Activated CD8-positive, alpha-beta memory T cell treated with anti-CD3 and anti-CD28 coated beads, Interleukin-2, amount 50 U/mL, for 24 hours (primary cell): ENCODE results near the gene IDE.
A peak's percentile ranks its signal among the peaks of the same experiment; 100 is the strongest.

Experiments used
- DNase-seq: peaks from one replicate; pipeline ENCODE4 v3.0.0-alpha.2; 2020; ENCODE audit errors: extremely low read depth

Gene IDE

GRCh38 chr10:92567952-92568600, 5.8 kb downstream of the IDE start:
- DNase-seq, result no peak

GRCh38 chr10:92562424-92562823, 11.5 kb downstream of the IDE start:
- DNase-seq, result no peak

GRCh38 chr10:92559046-92559445, 14.8 kb downstream of the IDE start:
- no peak for DNase-seq

- no peak for DNase-seq
These were observed 19.9 kb downstream of the IDE start for GRCh38 chr10:92553959-92554358.

GRCh38 chr10:92552310-92552709, 21.6 kb downstream of the IDE start:
- no peak for DNase-seq

GRCh38 chr10:92550924-92551323, 23.0 kb downstream of the IDE start:
- DNase-seq, result no peak

GRCh38 chr10:92547676-92548075, 26.2 kb downstream of the IDE start:
- no peak for DNase-seq

GRCh38 chr10:92545556-92545955, 28.3 kb downstream of the IDE start:
- no peak for DNase-seq

- DNase-seq, result no peak
These were observed 29.6 kb downstream of the IDE start for GRCh38 chr10:92544296-92544695.

- DNase-seq, result no peak
These were observed 31.4 kb downstream of the IDE start for GRCh38 chr10:92542458-92542857.

- no peak for DNase-seq
These were observed 32.3 kb downstream of the IDE start for GRCh38 chr10:92541583-92541982.

GRCh38 chr10:92538231-92538958, 35.5 kb downstream of the IDE start:
- no peak for DNase-seq

- DNase-seq, result no peak
These were observed 42.9 kb downstream of the IDE start for GRCh38 chr10:92530891-92531535.

- no peak for DNase-seq
These were observed 43.5 kb downstream of the IDE start for GRCh38 chr10:92530421-92530820.

GRCh38 chr10:92527716-92528115, 46.2 kb downstream of the IDE start:
- DNase-seq, result no peak

GRCh38 chr10:92523639-92524038, 50.3 kb downstream of the IDE start:
- no peak for DNase-seq

GRCh38 chr10:92517034-92517655, 56.7 kb downstream of the IDE start:
- DNase-seq, result peak; percentile 39

- DNase-seq, result no peak
These were observed 65.0 kb downstream of the IDE start for GRCh38 chr10:92508866-92509265.

- no peak for DNase-seq
These were observed 67.6 kb downstream of the IDE start for GRCh38 chr10:92506336-92506735.

GRCh38 chr10:92505044-92505443, 68.8 kb downstream of the IDE start:
- DNase-seq, result no peak

- DNase-seq, result no peak
These were observed 71.5 kb downstream of the IDE start for GRCh38 chr10:92502296-92502808.

- no peak for DNase-seq
These were observed 80.5 kb downstream of the IDE start for GRCh38 chr10:92493362-92493761.
